Epithelial cell of esophagus (primary cell): Measurements from ENCODE around the gene MIPEP.

Experiments used
- DNase-seq: peaks from one replicate; pipeline ENCODE4 v3.0.0; 2010; ENCODE audit warnings: low read depth
- H3K4me3 ChIP-seq: 2 replicates; pipeline ENCODE4 v1.5.1; 2011; ENCODE audit warnings: mild to moderate bottlenecking, low read length, control low read depth
- TF ChIP-seq, protein P1 (sequence below): IDR thresholded peaks from 2 replicates; pipeline ENCODE4 v1.5.1; 2011; ENCODE audit warnings: low read depth, mild to moderate bottlenecking, low read length, control low read depth, inconsistent platforms; ENCODE audit not compliant: insufficient read depth; ENCODE audit errors: missing control alignments

The MIPEP gene

DNA sequence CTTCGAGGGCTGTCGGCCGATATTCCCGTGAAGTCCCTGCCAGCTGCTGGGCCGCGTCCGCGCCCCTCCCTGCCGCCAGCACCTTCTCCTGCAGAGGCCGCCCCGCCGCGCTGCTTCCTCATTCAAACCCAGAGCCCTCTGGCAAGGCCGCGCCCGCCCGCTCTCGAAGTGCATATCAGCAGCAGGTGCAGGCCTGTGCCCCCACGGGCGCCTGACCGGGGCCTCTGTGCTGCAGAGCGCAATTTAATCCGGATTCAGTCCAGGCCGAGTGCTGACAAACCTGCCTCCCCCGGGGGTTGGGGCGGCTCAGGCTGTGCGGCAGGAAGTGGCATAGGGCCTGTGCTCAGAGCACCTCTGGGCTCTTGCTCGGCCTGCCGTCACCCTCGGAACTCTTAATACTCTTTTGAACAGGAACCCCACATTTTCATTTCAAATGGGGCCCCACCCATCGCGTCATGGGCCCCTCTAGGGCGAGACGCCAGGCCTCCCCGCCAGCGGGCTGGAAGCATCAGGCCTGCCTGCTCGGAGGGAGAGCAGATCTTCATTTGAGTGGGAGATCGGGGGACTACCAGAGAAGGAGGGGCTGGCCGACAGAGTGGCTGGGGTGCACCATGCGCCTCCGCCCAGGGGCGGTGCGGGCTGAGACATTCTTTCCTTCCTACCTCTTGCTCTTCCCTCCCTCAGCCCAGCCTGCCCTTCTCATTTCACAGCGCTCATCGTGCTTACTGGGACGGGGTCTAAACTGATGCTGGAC, 193.3 kb downstream of the MIPEP start:
- TF ChIP-seq, protein P1, sequence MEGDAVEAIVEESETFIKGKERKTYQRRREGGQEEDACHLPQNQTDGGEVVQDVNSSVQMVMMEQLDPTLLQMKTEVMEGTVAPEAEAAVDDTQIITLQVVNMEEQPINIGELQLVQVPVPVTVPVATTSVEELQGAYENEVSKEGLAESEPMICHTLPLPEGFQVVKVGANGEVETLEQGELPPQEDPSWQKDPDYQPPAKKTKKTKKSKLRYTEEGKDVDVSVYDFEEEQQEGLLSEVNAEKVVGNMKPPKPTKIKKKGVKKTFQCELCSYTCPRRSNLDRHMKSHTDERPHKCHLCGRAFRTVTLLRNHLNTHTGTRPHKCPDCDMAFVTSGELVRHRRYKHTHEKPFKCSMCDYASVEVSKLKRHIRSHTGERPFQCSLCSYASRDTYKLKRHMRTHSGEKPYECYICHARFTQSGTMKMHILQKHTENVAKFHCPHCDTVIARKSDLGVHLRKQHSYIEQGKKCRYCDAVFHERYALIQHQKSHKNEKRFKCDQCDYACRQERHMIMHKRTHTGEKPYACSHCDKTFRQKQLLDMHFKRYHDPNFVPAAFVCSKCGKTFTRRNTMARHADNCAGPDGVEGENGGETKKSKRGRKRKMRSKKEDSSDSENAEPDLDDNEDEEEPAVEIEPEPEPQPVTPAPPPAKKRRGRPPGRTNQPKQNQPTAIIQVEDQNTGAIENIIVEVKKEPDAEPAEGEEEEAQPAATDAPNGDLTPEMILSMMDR = no peak
- H3K4me3 ChIP-seq = no peak overlapping the region
- peak; percentile 13 for DNase-seq

DNA sequence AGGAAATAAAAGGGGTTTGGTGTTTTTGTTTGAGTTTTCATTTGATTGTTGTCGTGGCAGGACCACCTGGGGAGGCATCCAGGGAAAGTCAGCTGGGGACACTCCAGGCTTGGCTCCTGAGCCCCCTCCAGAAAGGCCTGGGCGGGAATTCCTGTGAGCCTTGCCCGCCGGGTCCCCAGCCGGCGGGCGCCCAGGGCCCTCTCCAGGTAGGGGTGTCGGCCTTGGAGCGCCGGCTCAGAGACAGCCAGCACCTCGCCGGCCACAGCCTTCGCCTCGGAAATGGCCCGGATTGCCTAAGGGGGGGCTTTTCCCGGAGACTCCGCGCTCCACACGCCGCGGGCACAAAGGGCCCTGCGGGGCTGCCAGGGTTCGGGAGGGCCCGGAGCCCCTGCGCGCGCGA, 194.0 kb downstream of the MIPEP start:
- no peak overlapping the region for H3K4me3 ChIP-seq
- TF ChIP-seq, protein P1 = no peak
- no peak for DNase-seq

DNA sequence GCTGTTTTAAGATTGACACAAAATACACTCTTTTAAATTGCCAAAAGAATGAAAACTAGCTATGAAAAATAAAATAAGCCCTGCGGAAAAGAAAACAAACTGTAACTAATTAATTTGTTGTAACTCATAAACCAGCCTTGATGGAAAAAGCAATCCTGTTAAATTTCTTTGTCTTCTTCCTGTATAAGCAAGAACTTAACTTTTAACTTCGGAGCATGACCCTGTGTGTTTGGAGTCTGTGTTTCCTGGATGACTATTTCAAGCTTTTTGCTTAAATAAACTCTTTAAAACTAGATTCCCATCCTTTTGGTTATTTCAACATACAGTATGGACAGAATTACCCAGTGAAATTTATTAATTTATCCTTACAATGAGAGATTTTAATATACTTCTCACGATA, 196.4 kb downstream of the MIPEP start:
- H3K4me3 ChIP-seq = no peak overlapping the region
- no peak for DNase-seq
- TF ChIP-seq, protein P1 = no peak

DNA sequence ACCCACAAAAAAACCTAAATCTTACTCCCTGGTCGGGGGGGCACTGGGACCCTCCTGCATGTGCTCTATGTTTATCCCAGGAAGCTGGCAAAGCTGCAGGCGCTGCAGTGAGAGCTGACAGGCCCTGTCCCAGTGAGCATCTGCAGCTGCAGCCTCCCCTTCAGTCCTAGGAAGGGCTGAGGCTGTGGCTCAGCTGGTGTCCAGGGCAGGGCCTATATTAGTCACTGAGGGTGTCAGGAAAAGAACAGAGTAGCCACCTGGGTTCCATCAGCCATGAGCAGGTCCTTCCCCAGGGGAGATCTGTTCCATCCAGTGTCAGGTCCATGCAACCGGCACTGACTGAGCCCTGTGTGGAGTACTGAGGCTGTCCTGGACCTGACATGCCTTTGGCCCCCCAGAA, 198.5 kb downstream of the MIPEP start:
- DNase-seq = no peak
- no peak overlapping the region for H3K4me3 ChIP-seq
- TF ChIP-seq, protein P1 = no peak

DNA sequence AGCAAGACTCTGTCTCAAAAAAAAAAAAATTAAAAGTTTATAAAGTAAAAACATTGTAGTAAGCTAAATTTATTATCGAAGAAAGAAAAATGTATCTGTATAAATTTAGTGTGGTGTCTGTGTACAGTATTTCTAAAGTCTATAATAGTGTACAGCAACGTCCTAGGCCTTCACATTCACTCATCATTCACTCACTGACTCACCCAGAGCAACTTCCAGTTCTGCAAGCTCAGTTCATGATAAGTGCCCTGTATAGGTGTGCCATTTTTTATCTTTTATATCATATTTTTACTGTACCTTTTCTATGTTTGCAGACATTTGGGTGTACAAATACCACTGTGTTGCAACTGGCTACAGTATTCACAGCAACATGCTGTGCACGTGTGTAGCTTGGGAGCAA, 200.9 kb downstream of the MIPEP start:
- TF ChIP-seq, protein P1 = no peak
- no peak overlapping the region for H3K4me3 ChIP-seq
- peak; percentile 66 for DNase-seq

DNA sequence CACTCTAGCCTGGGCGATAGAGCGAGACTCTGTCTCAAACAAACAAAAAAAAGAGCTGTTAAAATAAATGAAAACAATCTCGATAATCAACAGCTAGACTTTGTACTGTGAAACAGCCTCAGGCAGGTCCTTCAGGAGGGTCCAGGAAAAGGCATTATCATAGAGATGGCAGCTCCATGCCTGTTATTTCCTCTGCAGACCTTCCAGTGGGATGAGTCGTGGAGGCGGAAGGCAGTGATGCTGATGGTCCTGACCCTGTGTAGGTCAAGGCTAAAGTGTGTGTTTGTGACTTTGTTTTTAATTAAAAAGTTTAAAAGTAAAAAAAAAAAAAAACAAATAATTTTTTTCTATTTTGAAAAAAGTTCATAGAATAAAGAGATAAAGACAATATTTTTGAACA, 201.6 kb downstream of the MIPEP start:
- no peak for DNase-seq
- TF ChIP-seq, protein P1 = no peak
- no peak overlapping the region for H3K4me3 ChIP-seq

DNA sequence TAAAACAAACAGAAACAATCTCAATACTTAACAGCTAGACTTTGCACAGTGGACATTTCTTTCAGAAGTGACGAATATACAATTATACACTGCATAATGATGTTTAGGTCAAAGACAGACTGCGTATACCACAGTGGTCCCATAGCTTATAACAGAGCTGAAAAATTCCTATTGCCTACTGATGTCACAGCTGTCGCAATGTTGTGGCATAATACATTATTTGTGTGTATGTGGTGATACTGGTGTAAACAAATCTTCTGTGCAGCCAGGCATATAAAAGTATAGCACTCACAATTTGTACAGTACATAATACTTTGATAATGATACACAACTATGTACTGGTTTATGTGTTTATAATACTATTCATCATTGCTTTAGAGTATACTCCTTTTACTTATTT, 202.3 kb downstream of the MIPEP start:
- no peak overlapping the region for H3K4me3 ChIP-seq
- TF ChIP-seq, protein P1 = no peak
- no peak for DNase-seq
